ENCODE data around the gene DLG3.

DLG3 gene

DNA sequence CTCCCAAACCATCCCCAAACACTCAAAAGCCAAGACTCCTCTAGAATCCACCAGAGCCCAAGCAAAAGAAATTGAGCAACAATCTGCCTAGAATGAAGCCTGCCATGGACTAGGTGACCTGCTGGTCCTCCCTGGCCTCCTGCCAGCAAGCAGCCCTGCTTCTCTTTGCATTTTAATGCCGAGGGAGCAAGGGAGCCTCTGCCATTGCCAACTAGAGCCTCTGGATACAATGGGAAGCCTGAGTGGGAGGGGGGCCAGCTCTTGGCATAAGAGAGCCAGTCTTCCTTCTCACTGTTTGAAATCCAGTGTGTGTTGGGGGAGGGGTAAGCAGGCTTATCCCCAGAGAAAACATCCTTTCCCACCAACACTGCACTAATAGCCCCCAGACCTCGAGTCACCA, 23.0 kb upstream of the DLG3 start:
- TF ChIP-seq CTCF (IDR thresholded peaks at IDR 0.05; ENCODE audit: low read length) (no peak), EZH2 (IDR thresholded peaks at IDR 0.05; ENCODE audit: borderline replicate concordance, low read length) (no peak)
- Histone ChIP-seq H3K4me1 (ENCODE audit: insufficient read depth, low read length, severe bottlenecking) (no peaks in the 10 kb centered on the region), H3K9me3 (ENCODE audit: low read length) (no peaks in the 10 kb centered on the region), H4K20me1 (ENCODE audit: insufficient read depth, low read length) (no peaks in the 10 kb centered on the region), H2AFZ (ENCODE audit: low read length) (no peak overlapping the region), H3K9ac (ENCODE audit: low read length) (no peak overlapping the region), H3K27ac (ENCODE audit: low read depth, low read length, poor library complexity, severe bottlenecking) (no peak overlapping the region), H3K9me2 (ENCODE audit: low read depth, low read length) (no peaks in the 10 kb centered on the region), H3K27me3 (ENCODE audit: insufficient read depth, low read length) (no peaks in the 10 kb centered on the region), H3F3A (ENCODE audit: insufficient read depth, low read length) (no peaks in the 10 kb centered on the region), H3K79me2 (ENCODE audit: insufficient read depth, low read length) (no peaks in the 10 kb centered on the region), H3K4me2 (ENCODE audit: low read length) (no peak overlapping the region), H3K4me3 (ENCODE audit: low read depth, low read length, poor library complexity, severe bottlenecking) (no peak overlapping the region), H3K36me3 (ENCODE audit: insufficient read depth, low read length) (peaks cover 23% of the 10 kb centered on the region)

GRCh38 chrX:70422851-70423341, 21.7 kb upstream of the DLG3 start, which contains the start of gene GDPD2:
Gene GDPD2 (plus strand): TSS chrX:70423314. CDS start chrX:70424985, 1,671 bp downstream.
- Histone ChIP-seq H4K20me1 (ENCODE audit: insufficient read depth, low read length) (no peaks in the 10 kb centered on the region), H3K4me3 (ENCODE audit: low read depth, low read length, poor library complexity, severe bottlenecking) (no peak within 1 kb of the TSS), H3K4me1 (ENCODE audit: insufficient read depth, low read length, severe bottlenecking) (no peaks in the 10 kb centered on the region), H3F3A (ENCODE audit: insufficient read depth, low read length) (no peaks in the 10 kb centered on the region), H3K4me2 (ENCODE audit: low read length) (no peak within 1 kb of the TSS), H3K27me3 (ENCODE audit: insufficient read depth, low read length) (no peaks in the 10 kb centered on the region), H3K9ac (ENCODE audit: low read length) (no peak within 1 kb of the TSS), H3K79me2 (ENCODE audit: insufficient read depth, low read length) (no peaks in the 10 kb centered on the region), H3K9me3 (ENCODE audit: low read length) (no peaks in the 10 kb centered on the region), H3K27ac (ENCODE audit: low read depth, low read length, poor library complexity, severe bottlenecking) (no peak within 1 kb of the TSS), H3K9me2 (ENCODE audit: low read depth, low read length) (no peaks in the 10 kb centered on the region), H3K36me3 (ENCODE audit: insufficient read depth, low read length) (peaks cover 23% of the 10 kb centered on the region), H2AFZ (ENCODE audit: low read length) (no peak within 1 kb of the TSS)
- TF ChIP-seq EZH2 (IDR thresholded peaks at IDR 0.05; ENCODE audit: borderline replicate concordance, low read length) (no peak), CTCF (IDR thresholded peaks at IDR 0.05; ENCODE audit: low read length) (peak; percentile 29; the same call in 1 of the 2 replicates)

DNA sequence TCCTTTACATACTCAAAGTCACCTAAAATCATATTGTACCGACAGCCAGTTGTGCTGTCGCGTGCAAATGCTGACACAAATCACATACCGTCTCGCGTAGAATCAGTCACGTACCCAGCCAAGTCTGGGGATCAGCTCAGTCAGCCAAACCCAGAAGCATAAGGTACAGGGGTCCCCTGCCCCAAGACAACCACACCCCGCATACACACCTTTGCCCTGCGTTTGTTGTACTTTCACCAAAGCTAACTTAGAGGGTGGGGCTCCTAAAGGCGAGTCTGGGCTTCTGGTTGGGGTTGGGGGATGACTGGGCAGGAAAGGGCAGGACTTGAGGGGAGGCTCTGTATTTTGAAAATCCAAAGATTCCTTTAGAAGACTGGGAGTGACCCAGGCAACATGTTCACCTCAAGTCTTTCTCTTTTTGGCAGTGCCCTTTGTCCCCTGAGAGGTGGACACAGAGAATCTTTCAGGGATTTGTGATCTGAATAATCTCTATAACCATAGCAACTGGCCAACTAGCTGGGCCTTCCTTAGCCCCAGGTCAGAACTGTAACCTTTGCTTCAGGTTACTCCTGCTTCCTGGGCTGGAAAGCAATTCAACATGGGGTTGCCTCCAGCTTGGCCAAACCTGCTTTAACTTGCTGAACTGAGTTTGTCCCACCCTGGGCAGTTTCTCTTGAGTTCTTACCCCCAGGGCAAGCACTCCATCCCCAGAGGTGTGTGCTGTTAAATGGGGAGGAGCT, 20.5 kb upstream of the DLG3 start:
- Histone ChIP-seq H3K27me3 (ENCODE audit: insufficient read depth, low read length) (no peaks in the 10 kb centered on the region), H3K4me1 (ENCODE audit: insufficient read depth, low read length, severe bottlenecking) (no peaks in the 10 kb centered on the region), H3K36me3 (ENCODE audit: insufficient read depth, low read length) (peaks cover 16% of the 10 kb centered on the region), H3K9me2 (ENCODE audit: low read depth, low read length) (no peaks in the 10 kb centered on the region), H3K4me3 (ENCODE audit: low read depth, low read length, poor library complexity, severe bottlenecking) (no peak overlapping the region), H2AFZ (ENCODE audit: low read length) (no peak overlapping the region), H3K9ac (ENCODE audit: low read length) (no peak overlapping the region), H3K4me2 (ENCODE audit: low read length) (no peak overlapping the region), H3K27ac (ENCODE audit: low read depth, low read length, poor library complexity, severe bottlenecking) (no peak overlapping the region), H4K20me1 (ENCODE audit: insufficient read depth, low read length) (no peaks in the 10 kb centered on the region), H3F3A (ENCODE audit: insufficient read depth, low read length) (no peaks in the 10 kb centered on the region), H3K9me3 (ENCODE audit: low read length) (no peaks in the 10 kb centered on the region), H3K79me2 (ENCODE audit: insufficient read depth, low read length) (no peaks in the 10 kb centered on the region)
- TF ChIP-seq EZH2 (IDR thresholded peaks at IDR 0.05; ENCODE audit: borderline replicate concordance, low read length) (no peak), CTCF (IDR thresholded peaks at IDR 0.05; ENCODE audit: low read length) (no peak)
